IPS-NIHi7 (cell line): ENCODE measurements around the gene SOHLH1.

Source experiments
- DNase-seq: peaks from one replicate; pipeline ENCODE4 v3.0.0; 2012; ENCODE audit warnings: mixed read lengths; ENCODE audit errors: extremely low spot score

The SOHLH1 gene

DNA sequence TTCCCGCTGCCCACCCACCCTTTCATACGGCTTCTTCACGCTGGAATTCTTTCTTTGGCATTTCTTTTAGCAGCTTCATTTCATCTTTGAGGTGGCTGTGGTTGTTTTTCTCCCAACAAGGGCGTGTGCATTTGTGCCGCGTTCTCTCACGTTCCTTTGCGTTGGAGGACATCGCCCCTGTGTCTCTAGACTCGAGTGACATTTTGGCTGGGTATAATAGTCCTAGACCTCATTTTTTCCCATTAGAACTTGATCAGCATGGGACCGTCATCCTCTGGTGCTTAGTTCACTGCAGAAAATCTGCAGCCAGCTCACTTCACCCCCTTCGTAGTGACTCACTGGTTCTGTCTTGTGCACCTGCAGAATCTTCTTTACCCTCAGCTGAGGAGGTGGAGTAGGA is 32.2 kb upstream of the SOHLH1 start:
- no peak for DNase-seq

DNA sequence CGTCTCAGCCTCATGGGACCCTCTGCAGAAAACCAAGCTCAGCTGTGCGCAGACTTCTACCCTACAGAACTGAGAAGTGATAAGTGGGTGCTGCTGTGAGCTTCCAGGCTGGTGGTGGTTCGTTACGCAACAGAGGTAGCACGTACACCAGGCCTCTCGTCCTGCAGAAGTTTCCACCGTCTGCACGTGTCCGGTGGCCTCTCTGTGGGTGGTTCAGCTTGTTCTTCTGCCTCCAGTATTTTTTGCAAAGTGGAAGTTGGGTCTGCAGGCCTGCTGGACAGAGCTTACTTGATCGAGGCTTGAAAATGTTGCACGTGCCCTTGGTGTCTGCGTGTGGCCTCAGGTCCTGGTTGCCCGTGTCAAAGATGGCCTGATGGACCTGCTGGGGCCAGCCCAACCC is 30.2 kb upstream of the SOHLH1 start:
- no peak for DNase-seq

DNA sequence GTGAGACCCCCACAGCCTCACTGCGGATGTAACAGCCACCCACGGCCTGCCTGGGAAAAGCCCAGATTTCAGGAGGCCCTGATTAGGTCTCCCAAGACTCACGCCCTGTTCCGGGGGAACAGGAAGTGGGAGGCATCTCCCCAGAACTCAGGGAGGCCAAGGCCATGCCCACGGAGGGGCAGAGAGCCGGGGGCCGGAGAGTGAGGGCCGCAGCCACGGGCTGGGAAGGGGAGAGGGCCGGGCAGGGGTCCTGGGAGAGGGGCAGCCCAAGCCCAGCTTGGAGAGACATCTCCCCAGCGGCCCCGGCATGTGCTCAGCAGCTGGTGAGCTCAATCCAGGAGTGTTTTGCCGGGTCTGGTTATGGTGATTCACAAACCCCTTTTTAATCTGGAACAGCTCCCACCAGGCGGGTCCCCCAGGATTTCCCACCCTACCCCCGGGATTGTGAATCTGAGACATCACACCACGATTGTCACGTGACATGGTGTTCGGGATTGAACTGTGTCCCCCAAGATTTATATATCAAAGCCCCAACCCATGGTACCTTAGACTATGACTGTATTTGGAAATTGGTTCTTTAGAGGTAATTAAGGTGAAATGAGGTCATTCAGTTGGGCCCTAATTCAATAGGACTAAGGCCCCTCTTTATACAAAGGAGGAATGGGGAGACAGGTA is 29.3 kb upstream of the SOHLH1 start:
- DNase-seq, result no peak

DNA sequence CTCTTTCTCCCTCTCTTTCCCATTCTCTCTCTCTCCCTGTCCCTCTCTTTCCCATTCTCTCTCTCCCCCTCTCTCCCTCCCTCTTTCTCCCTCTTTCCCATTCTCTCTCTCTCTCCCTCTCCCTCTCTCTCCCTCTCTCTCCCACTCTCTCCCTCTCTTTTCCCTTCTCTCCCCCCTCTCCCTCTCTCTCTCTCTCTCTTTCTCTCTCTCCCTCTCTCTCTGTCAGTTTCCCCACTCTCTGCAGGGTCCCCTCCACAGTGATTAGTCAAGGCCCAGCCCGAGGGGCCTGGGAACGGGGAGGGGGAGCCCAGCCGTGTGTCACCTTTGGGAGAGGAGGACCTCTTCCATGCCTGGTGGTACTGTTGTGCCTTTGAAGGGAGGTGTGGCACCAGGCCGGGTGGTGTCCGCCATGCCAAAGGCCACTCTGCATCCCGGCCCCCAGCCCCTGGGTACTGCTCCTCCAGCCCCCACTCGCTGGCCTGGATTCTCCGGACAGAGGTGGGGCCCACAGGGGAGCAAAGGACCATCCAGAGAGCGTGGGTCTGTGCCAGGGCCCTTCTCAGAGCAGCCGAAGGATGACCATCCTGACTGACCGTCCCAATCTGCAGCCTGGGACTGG is 28.1 kb upstream of the SOHLH1 start:
- DNase-seq, result no peak

DNA sequence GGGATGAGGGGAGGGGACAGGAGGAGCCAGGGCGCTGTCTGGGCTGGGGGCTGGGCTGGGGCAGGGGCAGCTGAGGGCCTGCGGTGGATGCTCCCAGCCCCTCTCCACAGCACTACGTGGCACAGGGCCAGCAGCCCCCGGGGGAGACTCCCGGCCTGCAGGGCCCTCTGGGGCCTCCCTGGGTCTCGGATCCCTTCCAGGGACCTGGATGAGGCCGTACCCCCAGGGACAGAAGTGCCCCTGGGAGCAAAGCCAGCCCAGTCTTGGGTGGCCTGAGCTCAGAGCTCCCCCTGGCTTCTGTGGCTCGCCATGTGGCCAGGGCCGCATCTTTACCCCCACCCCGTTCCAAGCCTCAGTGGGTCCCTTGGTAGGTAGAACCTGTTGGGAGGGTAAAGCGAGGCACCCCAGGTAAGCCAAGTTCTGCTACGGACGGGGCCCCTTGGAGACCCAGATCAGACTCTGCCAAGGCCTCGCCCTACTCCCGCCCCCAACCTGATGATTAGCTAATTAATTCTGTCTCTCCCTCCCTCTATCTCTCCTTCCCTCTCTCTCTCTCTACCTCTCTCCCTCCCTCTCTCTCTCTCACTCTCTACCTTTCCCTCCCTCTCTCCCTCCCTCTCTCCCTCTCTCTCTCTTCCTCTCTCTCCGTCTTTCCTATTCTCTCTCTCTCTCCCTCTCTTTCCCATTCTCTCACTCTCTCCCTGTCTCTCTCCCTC is 27.0 kb upstream of the SOHLH1 start:
- no peak for DNase-seq

DNA sequence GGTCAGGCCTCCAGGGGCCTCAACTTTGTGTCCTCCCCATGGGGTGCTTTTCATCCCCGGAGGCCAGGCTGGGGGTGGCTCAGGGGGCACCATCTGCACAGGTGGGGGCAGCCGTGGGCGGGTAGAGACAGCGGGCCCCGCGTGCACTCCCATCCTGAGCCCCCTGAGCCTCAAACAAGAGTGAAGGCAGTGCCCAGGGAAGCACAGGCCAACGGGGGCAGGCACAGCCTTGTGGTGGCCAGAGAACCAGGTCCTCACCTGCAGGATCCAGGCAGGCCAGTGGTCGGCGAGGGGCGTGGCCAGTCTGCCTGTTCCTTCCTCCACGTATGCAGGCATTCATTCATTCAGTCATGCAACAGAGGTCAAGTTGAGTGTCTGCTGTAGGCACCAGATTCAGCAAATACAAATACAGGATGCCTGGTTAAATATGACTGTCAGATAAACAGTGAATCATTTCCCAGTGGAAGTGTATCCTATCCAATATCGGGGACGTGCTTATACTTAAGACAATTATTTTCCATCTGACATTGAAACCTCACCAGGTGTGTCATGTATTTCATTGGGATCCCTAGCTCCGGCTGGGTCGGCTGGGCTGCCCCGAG is 25.0 kb upstream of the SOHLH1 start:
- no peak for DNase-seq

DNA sequence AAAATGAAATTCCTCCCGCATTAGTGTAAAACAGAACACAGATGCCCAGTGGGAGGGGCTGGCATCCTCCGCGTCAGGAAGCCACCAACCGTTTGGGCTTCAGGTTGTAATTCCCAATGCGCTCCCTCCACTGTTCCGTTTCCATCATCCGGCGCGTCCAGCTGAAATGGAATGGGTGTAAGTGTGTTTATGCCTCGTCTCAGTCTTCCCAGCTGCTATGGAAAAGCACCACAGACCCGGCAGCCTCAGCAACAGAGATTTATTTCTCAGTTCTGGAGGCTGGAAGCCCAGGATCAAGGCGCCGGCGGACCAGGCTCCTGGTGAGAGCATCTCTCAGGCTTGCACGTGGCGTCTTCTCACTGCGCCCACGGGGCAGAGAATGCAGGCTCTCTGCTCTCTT is 23.1 kb upstream of the SOHLH1 start:
- DNase-seq, result no peak

DNA sequence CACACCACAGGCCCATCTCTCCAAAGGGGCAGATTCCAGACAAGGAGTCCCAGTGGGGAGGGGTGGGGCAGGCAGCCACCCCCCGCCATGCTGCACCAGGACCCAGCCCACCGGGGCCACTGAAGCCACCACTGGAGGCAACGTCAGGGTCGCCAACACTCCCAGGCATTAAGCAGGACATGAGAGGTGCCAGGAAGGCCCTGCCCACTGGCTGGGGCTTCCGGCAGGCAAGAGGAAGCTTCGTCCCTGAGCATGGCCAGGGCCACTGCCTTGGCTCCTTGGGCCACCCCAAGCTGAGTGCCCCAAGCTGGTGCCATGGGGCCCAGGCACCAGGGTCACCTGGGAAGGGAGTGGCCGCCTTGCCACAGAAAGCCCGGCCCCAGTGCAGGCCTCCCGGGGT is 20.2 kb upstream of the SOHLH1 start:
- DNase-seq, result no peak

DNA sequence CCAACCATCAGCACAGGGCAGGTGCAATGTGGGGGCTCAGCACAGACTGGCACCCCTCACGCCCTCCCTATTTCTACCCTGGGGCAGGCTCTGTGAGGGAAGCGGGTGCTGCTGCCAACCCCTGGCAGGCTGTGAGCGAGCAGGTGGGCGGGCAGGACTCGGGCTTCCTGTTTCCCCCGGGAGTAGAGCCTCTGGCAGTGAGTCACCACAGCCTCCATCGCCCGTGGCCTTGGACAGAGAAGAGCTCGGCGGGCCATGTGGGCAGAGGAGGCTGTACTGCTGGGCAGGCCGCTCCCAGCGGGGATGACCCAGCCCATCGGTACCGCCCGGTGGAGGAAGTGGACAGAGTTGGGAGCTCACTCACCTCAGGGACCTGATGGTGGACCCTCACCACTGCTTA is 19.3 kb upstream of the SOHLH1 start:
- DNase-seq, result no peak

DNA sequence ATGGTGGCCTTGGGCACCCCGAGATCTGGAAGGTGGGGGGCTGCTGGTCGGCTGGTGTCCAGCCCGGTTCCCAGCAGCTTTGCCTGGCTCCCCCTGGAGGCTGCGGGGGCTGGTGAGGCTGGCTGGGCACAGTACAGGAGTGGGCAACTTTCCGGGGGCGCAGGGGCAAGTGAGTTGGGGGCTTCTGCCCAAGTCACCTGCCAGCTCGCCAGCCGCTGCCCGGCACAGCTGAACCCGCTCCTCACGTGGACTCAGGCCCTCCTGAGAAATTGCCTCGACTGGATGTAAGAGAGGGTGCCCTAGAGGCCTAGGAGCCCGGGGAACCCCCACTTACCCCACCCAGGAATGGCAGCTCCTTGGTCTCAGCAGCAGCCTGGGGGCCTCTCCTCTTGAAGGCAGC is 18.1 kb upstream of the SOHLH1 start:
- DNase-seq, result no peak

DNA sequence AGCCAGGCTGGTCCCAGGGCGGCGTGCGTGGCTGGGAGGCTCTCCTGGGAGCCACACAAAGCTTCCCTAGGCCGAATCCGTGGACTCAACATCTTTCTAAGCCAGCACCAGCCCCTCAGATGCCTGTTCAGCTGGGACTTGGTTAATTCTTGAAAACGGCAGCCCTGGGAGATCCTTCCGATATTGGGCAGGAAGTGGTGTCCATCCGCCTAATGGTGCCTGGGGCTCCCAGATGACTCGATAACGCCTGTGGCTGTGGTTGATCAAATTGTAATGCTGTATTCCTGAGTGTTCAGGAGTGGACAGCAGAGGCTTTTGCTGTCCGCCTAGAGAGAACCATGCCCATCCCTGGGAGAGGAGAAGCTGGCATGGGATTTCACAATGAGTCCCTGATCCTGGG is 16.8 kb upstream of the SOHLH1 start:
- no peak for DNase-seq

DNA sequence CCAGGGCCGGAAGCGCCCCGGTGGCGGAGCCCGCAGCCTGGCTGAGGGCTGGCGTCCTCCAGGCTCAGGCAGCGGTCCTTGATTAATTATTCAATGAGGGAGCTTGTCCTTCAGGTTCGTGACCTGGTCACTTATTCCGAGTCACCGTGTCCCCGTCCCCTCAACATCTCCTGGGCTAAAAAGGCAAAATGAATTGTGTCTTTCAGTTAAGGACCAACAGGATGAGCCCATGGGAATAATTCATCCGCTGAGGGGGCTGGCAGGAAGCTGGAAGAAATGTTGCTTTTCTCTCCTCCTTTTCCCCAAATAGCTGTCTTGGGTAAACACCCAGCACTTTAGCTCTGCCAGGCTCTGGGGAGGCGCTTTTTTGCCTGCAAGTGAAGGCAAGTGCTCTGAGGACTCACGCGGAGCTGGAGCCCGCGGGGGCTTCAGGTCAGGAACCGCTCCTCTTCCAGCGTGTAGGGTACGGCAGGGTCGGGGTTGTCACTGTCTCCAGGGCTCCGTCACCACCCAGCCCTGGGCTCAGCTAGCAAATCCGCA is 15.8 kb upstream of the SOHLH1 start:
- DNase-seq, result no peak

DNA sequence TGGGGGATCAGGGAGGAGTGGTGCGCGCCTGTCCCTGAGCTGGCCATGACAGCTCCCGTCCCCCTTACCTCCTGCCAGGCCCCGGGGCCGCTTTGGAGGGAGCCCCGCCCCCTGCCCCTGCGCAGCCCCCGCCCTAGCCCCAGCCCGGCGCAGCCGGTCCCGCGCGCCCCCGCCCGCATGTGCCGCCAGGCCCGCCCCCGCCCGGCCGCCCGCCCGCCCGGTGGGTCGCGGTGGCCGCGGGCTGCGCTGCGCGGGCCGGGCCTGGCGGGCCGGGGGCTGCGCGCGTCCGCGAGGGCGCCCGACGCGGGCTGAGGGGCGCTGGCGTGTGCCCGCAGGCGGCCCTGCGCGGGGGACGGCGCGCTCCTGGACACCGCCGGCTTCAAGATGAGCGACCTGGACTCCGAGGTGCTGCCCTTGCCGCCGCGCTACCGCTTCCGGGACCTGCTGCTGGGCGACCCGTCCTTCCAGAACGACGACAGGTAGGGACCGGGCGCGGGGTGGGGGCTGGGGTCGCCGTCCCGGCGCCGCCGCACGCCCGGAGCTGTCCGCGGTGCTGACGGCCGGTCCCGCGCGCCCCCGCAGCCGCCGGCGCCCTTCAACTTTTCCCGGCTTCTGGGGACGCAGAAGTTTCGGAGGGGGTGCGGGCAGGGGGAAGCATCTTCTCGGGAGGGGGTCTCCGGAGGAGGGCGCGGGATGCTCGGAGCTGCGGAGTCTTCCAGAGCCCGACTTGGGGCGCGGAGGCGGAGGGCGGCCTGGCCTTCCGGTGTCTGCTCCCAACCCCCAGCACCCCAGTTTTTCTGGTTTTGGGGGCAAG is 15.2 kb upstream of the SOHLH1 start:
- peak; percentile 79 for DNase-seq

DNA sequence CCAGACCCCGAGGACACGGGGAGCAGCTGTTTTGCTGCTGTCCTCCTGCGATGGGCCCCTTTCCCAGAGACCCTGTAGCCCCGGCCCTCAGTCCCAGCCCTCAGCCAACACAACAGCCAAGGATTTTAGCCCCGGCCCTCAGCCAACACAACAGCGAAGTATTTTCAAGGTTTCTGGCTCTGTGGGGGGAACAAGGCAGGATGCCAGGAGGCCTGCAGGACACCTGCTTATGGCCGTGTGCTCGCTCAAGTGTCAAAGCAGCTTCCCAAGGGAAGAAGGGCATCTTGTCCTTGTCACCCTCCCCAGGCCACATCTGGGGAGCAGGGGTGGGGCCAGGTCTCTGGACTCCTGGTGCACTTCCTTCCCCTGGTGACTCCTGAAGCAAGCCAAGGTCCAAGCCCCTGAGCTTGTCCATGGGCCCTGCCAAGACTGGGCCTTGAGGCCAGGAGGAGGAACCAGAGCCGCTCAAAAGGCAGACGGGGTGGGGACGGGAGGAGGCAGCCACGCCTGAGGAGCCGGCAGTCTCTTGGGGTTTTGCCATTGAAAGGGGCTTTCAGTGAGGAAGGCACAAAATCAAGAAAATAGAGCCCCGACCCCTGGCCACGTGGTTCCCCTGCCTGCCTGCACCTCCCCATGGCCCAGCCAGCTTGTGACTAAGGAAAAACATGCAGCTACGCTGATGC is 13.5 kb upstream of the SOHLH1 start:
- DNase-seq, result no peak

DNA sequence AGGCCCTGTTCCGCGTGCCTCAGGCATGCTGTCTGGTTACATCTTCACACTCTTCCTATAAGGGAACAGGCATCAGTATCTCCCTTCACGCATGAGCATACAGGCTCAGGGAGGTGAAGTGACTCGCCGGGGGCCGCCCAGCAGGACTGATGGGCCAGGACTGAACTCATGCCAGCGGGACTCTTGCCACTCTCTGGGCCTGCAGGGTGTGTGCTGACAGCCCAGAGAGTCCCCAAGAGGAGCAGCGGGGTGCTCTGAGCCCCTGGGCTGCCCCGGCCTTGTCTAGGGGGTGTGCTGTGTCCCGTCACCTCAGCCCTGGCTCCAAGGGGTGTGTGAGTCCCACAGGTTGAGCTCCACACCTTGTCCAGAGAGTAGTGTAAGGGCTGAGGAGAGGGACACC is 12.6 kb upstream of the SOHLH1 start:
- no peak for DNase-seq

DNA sequence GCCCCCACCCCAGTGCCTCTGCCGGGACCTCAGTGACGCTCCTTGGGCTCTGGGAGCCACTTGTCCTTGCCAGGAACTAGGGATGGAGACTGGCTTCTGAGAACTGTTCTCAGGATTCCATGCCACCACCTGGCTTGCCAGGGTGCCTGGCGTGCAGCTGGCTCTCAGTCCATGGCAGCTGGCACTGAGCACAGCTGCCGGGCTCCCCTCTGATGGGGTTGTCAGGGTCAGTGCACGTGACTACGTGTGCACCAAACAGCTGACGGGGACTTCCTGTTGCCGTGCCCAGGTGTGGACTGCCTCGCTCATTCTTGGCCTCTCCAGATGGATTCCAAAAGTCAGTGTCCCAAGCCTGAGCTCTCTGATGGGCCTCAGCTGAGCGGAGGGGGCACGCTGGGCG is 12.1 kb upstream of the SOHLH1 start:
- no peak for DNase-seq

DNA sequence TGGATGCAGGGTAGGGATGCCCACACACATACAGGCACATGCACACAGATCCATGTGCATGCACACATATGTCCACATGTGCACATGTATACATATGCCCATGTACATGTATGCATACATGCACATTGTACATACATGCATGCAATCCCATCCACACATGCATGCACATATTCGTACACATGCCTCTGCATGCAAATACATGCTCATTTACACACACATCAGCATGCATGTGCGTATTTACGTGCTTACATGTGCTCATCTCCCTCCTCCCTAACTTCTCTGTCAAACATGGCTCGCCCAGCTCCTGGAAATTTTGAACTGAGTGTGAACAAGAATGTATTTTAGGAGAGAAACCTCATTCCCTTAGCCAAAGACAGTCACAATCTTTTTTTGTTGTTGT is 8.9 kb upstream of the SOHLH1 start:
- no peak for DNase-seq

DNA sequence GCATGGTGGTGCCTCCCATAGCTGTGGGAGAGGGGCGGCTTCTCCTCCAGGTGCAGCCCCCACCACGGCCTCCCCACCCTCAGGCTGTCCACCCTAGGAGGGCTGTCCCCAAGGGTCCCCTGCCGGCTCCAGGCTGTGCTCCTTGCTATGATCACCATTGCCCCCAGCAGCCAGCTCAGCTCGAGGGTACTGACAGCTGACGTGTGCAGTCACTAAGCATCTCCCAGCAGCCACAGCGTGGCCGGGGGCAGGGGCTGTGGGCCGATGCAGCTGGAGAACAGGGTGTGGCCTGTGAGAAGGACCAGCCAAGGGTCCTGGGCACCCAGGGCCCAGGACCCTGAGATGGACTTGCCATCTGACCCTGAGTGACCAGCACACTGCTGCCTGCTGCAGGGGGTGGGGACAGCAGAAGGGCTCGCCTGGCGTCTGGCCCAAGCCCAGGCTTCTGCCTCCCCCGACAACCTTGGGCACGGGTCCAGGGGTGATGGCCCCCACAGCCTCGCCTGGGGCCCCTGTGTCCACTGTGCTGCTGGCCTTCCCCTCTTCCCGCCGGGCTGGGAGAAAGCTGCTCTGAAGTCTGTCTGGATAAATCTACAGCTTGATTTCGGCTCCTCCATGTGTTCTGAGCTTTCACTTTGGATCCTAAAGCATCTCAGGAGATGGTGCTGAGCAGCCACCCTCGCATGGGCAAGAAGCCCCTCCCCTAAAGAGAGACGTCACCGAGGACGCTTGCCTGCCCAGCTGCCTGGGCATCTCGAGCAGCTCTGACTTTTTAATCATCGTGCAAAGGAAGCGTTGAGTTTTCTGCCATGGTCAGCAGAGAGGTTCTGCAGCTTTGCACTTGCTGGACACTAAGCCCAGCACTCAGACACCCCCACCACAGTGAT is 8.2 kb upstream of the SOHLH1 start:
- no peak for DNase-seq

DNA sequence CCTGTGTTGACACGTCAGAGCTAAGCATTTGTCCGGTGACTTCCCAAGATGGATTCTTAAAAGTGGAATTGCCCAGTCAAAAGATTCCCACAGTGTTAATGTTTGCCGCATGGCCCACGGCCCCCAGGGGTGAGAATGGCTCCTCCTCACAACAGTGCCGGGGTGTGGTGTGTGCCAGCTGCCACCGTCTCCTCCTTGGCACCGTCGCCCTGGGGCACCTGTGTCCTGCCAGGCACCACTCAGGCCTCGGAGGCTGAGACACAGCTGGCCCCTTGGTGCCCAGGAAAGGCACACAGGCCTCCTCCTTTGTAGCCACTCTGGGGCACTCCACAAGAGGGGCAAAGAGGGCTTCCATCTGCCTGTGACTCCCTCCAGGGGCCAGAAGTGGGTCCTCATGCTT is 7.0 kb upstream of the SOHLH1 start:
- DNase-seq, result no peak

DNA sequence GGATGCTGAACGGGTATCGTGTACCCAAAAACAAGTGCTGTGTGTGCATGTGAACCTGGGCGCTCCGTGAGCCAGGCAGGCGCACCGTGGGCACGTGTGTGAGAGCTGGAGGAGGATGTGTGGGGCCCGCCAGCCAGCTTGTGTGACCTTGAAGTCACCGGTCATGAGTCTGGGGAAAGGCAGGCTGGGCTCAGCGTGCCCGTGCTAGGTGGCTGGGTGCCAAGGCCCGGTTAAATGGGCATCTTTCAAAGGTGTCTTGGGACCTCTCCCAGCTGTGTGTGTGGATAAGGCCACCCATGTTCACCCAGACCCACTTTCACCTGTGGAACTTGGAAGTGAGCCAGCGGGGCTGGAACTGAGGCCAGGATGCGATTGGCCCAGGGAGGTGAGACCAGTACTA is 6.1 kb upstream of the SOHLH1 start:
- DNase-seq, result no peak
